Activated CD4-positive, alpha-beta memory T cell treated with anti-CD3 and anti-CD28 coated beads, Interleukin-2, amount 10 ng/mL, durations not matched to agents 7 days and 5 days (primary cell): Measurements from ENCODE around the gene LIMS2. TPM values are rescaled to one million over a fixed set of nuclear protein-coding genes. Genes with fewer than 3 reads are reported as not detected.

ENCODE experiments used
- CTCF ChIA-PET: fragments of 350-600 bp; sonication (Branson Sonifier 250); formaldehyde crosslinking; loops from one replicate; lab custom pipeline; 2021; ENCODE audit warnings: antibody characterized with exemption, inconsistent platforms; lab: Charles Lee
- POLR2A ChIA-PET: fragments of 350-600 bp; sonication (Branson Sonifier 250); formaldehyde crosslinking; loops from one replicate; lab custom pipeline; 2021; ENCODE audit warnings: antibody characterized with exemption; lab: Charles Lee
- DNase-seq: peaks from one replicate; pipeline ENCODE4 v3.0.0-alpha.2; 2020
- H3K27ac Mint-ChIP-seq: one replicate; pipeline ENCODE4 v1.8.0; 2021; ENCODE audit warnings: mild to moderate bottlenecking, mixed read lengths
- H3K27me3 Mint-ChIP-seq: one replicate; pipeline ENCODE4 v1.8.0; 2021; ENCODE audit warnings: mixed read lengths
- H3K36me3 Mint-ChIP-seq: one replicate; pipeline ENCODE4 v1.8.0; 2021; ENCODE audit warnings: low read depth, mixed read lengths
- H3K4me1 Mint-ChIP-seq: one replicate; pipeline ENCODE4 v1.8.0; 2021; ENCODE audit warnings: mixed read lengths
- H3K4me3 Mint-ChIP-seq: one replicate; pipeline ENCODE4 v1.8.0; 2021; ENCODE audit warnings: mild to moderate bottlenecking, mixed read lengths
- H3K9me3 Mint-ChIP-seq: one replicate; pipeline ENCODE4 v1.8.0; 2021; ENCODE audit warnings: mixed read lengths
- total RNA-seq, 2 experiments: library from RNA; stranded (reverse); gene quantifications; one replicate each; pipeline ENCODE4 v1.2.3, GENCODE V29; 2021

LIMS2 gene
- total RNA-seq, 2 experiments from 2014 or later, result 15.0 to 15.5 TPM

DNA sequence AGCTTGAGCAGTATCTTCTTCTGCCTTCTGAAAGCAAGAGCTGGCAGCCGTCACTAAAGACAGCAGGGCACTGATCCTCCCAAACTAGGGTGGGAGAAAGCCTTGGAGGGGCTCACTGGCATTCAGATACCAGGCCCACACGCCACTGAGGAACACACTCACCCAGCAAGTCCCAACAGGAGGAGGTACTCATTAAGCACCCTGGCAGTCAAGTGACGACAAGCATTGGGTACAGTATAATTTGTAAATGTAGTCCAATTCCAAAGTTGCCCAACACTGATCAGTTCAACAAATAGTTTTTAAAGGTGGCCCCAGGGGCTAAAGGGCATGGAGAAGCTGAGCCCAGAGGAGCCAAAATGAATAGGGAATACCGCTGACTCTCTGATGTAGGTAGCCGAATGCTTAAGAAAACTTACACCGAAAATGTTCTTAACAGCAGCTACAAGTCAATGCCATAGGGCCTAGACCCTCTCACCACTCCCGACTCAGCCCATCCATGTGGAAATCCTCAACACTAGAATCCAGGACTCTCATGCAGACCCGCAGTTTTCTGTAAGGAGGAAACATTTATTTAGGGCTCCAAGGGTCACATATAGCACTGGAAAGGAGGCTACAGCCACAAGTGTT is 9.9 kb downstream of the LIMS2 start:
- H3K27me3 Mint-ChIP-seq, result peaks cover 55% of the 10 kb centered on the region
- DNase-seq, result no peak
- POLR2A ChIA-PET, result no interaction called here
- no peaks in the 10 kb centered on the region for H3K4me1 Mint-ChIP-seq
- H3K36me3 Mint-ChIP-seq, result no peaks in the 10 kb centered on the region
- H3K9me3 Mint-ChIP-seq, result no peaks in the 10 kb centered on the region
- no peak overlapping the region for H3K4me3 Mint-ChIP-seq
- no peak overlapping the region for H3K27ac Mint-ChIP-seq
- CTCF ChIA-PET, result no interaction called here

- DNase-seq, result no peak
- CTCF ChIA-PET, result interaction anchor here (1.4 kb wide), 1 partner anchor 15 kb away, joined by 3 read pairs; no protein-coding TSS in a partner anchor
- Mint-ChIP-seq H3K9me3 (no peaks in the 10 kb centered on the region), H3K27ac (no peak overlapping the region), H3K4me1 (no peaks in the 10 kb centered on the region), H3K36me3 (no peaks in the 10 kb centered on the region), H3K27me3 (peaks cover 50% of the 10 kb centered on the region), H3K4me3 (no peak overlapping the region)
- POLR2A ChIA-PET, result no interaction called here
Observed at GRCh38 chr2:127664895-127665225, 10.5 kb downstream of the LIMS2 start.

DNA sequence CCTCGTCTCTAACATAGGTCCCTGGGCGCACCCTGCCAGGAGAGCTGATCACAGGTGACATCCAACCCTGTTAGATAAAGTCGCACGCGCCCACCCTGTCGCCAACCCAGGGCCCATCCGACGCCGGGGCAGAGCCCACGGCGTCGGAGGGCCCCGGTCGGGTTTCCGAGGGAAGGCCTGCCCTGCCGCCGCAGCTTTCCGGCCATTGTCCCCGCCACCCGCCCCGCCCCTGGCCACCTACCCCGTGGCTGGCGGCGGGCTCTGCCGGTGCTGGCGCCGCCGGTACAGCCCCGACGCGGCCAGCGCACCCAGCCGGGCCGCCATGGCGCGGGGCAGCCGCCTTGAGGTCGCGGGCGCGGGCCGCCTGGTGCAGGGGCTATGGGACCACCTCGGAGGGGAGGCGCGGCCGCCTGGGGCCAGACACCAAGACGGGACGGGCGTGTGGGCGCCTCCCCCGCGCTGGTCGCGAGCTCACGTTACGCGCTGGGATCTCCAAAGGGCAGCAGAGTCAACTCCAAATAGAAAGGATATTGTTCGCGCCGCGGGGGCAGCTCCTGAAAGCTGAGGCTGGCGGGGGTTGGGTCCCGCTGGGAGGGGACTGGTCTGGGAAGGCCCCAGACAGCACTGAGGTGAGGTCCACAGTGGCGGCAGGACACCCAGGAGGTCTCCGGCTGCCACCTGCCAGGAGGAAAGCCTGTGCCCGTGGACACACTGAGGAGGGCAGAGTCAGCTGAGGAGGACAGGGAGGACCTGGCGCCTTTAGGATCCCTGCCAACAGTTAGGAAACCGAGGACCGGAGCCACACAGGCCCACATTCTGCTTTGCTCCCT is 11.1 kb downstream of the LIMS2 start:
- CTCF ChIA-PET, result interaction anchor here (0.6 to 1.4 kb wide), 2 partner anchors 14 to 532 kb away, joined by 3 read pairs; no protein-coding TSS in a partner anchor
- POLR2A ChIA-PET, result no interaction called here
- H3K9me3 Mint-ChIP-seq, result no peaks in the 10 kb centered on the region
- no peaks in the 10 kb centered on the region for H3K36me3 Mint-ChIP-seq
- H3K27ac Mint-ChIP-seq, result no peak overlapping the region
- H3K27me3 Mint-ChIP-seq, result peaks cover 47% of the 10 kb centered on the region
- no peaks in the 10 kb centered on the region for H3K4me1 Mint-ChIP-seq
- H3K4me3 Mint-ChIP-seq, result no peak overlapping the region
- DNase-seq, result no peak

DNA sequence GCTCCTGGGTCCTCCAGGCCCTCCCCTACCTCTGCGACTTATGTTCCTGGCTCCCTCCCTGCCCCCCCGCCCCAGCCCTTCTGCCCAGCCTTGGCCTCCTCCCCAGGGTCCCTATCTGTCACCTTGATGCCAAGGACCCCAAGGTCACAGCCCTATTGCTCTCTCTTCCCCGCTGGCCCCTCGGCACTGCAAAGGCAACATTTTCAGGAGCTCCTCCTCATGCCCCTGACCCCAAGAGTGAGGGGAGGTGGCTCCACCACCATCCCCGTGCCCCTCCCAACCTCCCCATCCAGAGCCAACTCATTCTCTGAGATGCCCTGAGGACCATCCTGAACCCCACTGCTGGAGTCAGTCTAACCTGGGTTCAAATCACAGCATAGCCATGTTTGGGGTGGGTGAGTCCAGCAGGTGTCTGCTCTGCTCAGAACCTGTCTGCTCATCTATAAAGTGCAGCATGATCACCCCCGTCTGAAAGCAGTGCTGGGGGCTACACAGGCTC is 11.7 kb downstream of the LIMS2 start:
- peaks cover 42% of the 10 kb centered on the region for H3K27me3 Mint-ChIP-seq
- H3K27ac Mint-ChIP-seq, result no peak overlapping the region
- no peaks in the 10 kb centered on the region for H3K4me1 Mint-ChIP-seq
- H3K9me3 Mint-ChIP-seq, result no peaks in the 10 kb centered on the region
- H3K4me3 Mint-ChIP-seq, result no peak overlapping the region
- DNase-seq, result no peak
- CTCF ChIA-PET, result interaction anchor here (0.6 to 1.4 kb wide), 2 partner anchors 14 to 532 kb away, joined by 3 read pairs; no protein-coding TSS in a partner anchor
- POLR2A ChIA-PET, result no interaction called here
- no peaks in the 10 kb centered on the region for H3K36me3 Mint-ChIP-seq

- CTCF ChIA-PET, result no interaction called here
- Mint-ChIP-seq H3K27ac (no peak overlapping the region), H3K27me3 (peaks cover 42% of the 10 kb centered on the region)
Observed at GRCh38 chr2:127662937-127663565, 12.3 kb downstream of the LIMS2 start.

DNA sequence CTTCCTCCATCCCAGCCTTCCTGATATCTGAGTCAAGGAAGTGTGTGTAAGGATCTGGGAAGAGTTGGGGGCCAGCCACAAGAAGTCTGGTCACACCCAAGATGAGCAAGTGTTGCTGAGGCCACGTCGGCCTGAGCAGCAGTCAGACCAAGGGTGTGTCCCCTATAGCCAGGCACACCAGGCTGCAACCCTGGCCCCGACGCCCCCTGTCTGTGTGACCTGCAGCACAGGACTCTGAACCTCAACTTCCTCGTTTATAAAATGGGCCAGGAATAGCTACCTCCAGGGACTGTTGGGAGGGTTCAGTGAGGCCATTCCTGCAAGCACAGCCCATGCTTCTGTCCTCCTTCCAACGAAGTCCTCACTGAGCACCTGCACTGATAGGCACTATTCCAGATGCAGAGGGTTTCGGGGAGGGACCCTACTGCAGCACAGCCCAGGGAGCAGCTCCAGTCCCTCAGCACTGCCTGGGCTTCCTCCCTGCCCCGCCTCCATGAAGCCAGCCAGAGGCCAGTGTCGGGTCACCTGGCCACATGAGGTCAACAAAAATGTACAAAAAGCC is 13.3 kb downstream of the LIMS2 start:
- H3K9me3 Mint-ChIP-seq, result no peaks in the 10 kb centered on the region
- DNase-seq, result no peak
- ChIA-PET CTCF (no interaction called here), POLR2A (no interaction called here)
- H3K4me1 Mint-ChIP-seq, result no peaks in the 10 kb centered on the region
- no peaks in the 10 kb centered on the region for H3K36me3 Mint-ChIP-seq
- no peak overlapping the region for H3K27ac Mint-ChIP-seq
- peaks cover 37% of the 10 kb centered on the region for H3K27me3 Mint-ChIP-seq
- no peak overlapping the region for H3K4me3 Mint-ChIP-seq

More at GRCh38 chr2:127662937-127663565, 12.3 kb downstream of the LIMS2 start:
- Mint-ChIP-seq H3K4me1 (no peaks in the 10 kb centered on the region), H3K4me3 (no peak overlapping the region), H3K36me3 (no peaks in the 10 kb centered on the region), H3K9me3 (no peaks in the 10 kb centered on the region)
- DNase-seq, result no peak
- POLR2A ChIA-PET, result no interaction called here

GRCh38 chr2:127661072-127661649 is 14.2 kb downstream of the LIMS2 start:
- POLR2A ChIA-PET, result no interaction called here
- CTCF ChIA-PET, result no interaction called here
- Mint-ChIP-seq H3K27ac (no peak overlapping the region), H3K4me1 (no peaks in the 10 kb centered on the region), H3K36me3 (no peaks in the 10 kb centered on the region), H3K9me3 (no peaks in the 10 kb centered on the region), H3K4me3 (no peak overlapping the region), H3K27me3 (peaks cover 29% of the 10 kb centered on the region)
- DNase-seq, result no peak

GRCh38 chr2:127660291-127660578 is 15.1 kb downstream of the LIMS2 start:
- ChIA-PET POLR2A (no interaction called here), CTCF (no interaction called here)
- Mint-ChIP-seq H3K4me1 (no peaks in the 10 kb centered on the region), H3K4me3 (no peak overlapping the region), H3K9me3 (no peaks in the 10 kb centered on the region), H3K36me3 (no peaks in the 10 kb centered on the region), H3K27me3 (peaks cover 20% of the 10 kb centered on the region), H3K27ac (no peak overlapping the region)
- DNase-seq, result no peak

- no peak for DNase-seq
- Mint-ChIP-seq H3K4me3 (no peak overlapping the region), H3K9me3 (no peaks in the 10 kb centered on the region), H3K36me3 (no peaks in the 10 kb centered on the region), H3K4me1 (no peaks in the 10 kb centered on the region), H3K27ac (no peak overlapping the region), H3K27me3 (peaks cover 14% of the 10 kb centered on the region)
- ChIA-PET POLR2A (no interaction called here), CTCF (no interaction called here)
Observed at GRCh38 chr2:127659408-127660290, 15.7 kb downstream of the LIMS2 start.

- Mint-ChIP-seq H3K27me3 (peaks cover 9% of the 10 kb centered on the region), H3K27ac (no peak overlapping the region), H3K4me1 (no peaks in the 10 kb centered on the region), H3K9me3 (no peaks in the 10 kb centered on the region), H3K36me3 (no peaks in the 10 kb centered on the region), H3K4me3 (no peak overlapping the region)
- DNase-seq, result no peak
- ChIA-PET POLR2A (no interaction called here), CTCF (no interaction called here)
Observed at GRCh38 chr2:127658641-127659407, 16.5 kb downstream of the LIMS2 start.

- no peaks in the 10 kb centered on the region for H3K36me3 Mint-ChIP-seq
- no peak overlapping the region for H3K4me3 Mint-ChIP-seq
- no peak overlapping the region for H3K27ac Mint-ChIP-seq
- peaks cover 3% of the 10 kb centered on the region for H3K27me3 Mint-ChIP-seq
- DNase-seq, result no peak
- H3K4me1 Mint-ChIP-seq, result no peaks in the 10 kb centered on the region
- CTCF ChIA-PET, result no interaction called here
- no peaks in the 10 kb centered on the region for H3K9me3 Mint-ChIP-seq
- POLR2A ChIA-PET, result no interaction called here
Observed at GRCh38 chr2:127658146-127658545, 17.2 kb downstream of the LIMS2 start.

DNA sequence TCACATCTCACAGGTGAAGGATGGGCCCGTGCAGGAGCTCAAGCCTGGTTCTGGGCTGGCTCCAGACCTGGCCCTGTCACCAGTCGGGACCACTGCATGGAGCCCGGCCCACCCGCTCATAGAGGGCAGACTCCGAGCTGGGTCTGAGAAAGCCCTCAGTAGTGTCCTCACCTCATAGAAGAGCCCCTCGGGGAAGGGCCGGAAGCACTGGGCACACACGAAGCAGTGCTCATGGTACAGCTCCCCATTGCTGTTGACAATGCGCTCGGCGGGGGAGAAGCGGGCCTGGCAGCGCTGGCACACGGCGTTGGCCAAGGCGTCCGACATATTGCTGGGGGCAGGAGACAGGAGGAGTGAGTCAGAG is 18.1 kb downstream of the LIMS2 start:
- no peaks in the 10 kb centered on the region for H3K9me3 Mint-ChIP-seq
- H3K4me3 Mint-ChIP-seq, result no peak overlapping the region
- ChIA-PET POLR2A (no interaction called here), CTCF (no interaction called here)
- H3K27me3 Mint-ChIP-seq, result no peaks in the 10 kb centered on the region
- H3K36me3 Mint-ChIP-seq, result no peaks in the 10 kb centered on the region
- no peak overlapping the region for H3K27ac Mint-ChIP-seq
- DNase-seq, result no peak
- no peaks in the 10 kb centered on the region for H3K4me1 Mint-ChIP-seq
